IPS-18a (cell line): ENCODE measurements around the gene C9orf78.
"Not testable (repeated sequence)": the region's sequence is repeated elsewhere in the genome, so short reads cannot be mapped to it uniquely, and the experiment has no call there.

Experiments used
- H3K27ac ChIP-seq: one replicate; pipeline ENCODE4 v1.5.1; 2013; ENCODE audit warnings: low read length
- H3K27me3 ChIP-seq: one replicate; pipeline ENCODE4 v1.6.1; 2013; ENCODE audit warnings: mild to moderate bottlenecking, low read length; ENCODE audit not compliant: control insufficient read depth, insufficient read depth
- H3K36me3 ChIP-seq: one replicate; pipeline ENCODE4 v1.6.1; 2013; ENCODE audit warnings: low read depth, low read length; ENCODE audit not compliant: control insufficient read depth
- H3K4me1 ChIP-seq: one replicate; pipeline ENCODE4 v1.6.1; 2013; ENCODE audit warnings: low read depth, low read length; ENCODE audit not compliant: control insufficient read depth
- H3K4me3 ChIP-seq: one replicate; pipeline ENCODE4 v1.5.1; 2013; ENCODE audit warnings: low read length
- H3K9ac ChIP-seq: one replicate; pipeline ENCODE4 v1.6.1; 2013; ENCODE audit warnings: mild to moderate bottlenecking, low read length, moderate library complexity
- H3K9me3 ChIP-seq: one replicate; pipeline ENCODE4 v1.6.1; 2013; ENCODE audit warnings: low read depth, low read length; ENCODE audit not compliant: control insufficient read depth

C9orf78 gene

DNA sequence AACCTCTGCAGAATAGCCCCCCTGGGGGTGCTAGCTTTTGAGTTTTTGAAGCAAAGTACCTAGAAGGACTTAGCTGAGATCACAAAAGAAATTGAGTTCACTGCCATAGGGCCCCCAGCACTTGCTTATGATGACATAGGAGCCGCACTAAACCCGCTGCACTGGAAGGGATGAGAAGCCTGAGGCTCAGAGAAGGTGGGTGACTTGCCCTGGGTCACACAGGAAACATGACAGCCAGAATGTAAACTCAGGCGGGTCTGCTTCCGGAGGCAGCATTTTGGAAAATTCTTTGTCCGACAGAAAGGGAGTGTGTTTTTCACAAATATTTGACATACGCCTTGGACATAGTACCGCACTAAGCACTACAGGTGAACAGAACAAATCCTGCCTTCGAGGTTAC lies 40.5 kb downstream of the C9orf78 start:
- Histone ChIP-seq H3K4me3 (no peak overlapping the region), H3K27ac (no peak overlapping the region), H3K27me3 (no peaks in the 10 kb centered on the region), H3K9me3 (no peaks in the 10 kb centered on the region), H3K36me3 (no peaks in the 10 kb centered on the region), H3K4me1 (no peaks in the 10 kb centered on the region), H3K9ac (no peak overlapping the region)

DNA sequence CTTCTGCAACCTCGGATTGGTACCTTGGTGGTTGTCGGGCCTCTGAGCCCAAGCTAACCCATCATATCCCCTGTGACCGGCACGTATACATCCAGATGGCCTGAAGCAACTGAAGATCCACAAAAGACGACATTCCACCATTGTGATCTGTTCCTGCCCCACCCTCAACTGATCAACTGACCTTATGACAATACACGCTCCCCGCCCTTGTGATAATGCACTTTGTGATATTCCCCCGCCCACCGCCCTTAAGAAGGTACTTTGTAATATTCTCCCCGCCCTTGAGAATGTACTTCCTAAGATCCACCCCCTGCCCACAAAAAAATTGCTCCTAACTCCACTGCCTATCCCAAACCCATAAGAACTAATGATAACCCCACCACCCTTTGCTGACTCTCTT lies 48.6 kb downstream of the C9orf78 start:
- H3K27me3 ChIP-seq, result no peaks in the 10 kb centered on the region
- H3K9ac ChIP-seq, result no peak overlapping the region
- H3K36me3 ChIP-seq, result no peaks in the 10 kb centered on the region
- H3K4me3 ChIP-seq, result no peak overlapping the region
- no peak overlapping the region for H3K27ac ChIP-seq
- no peaks in the 10 kb centered on the region for H3K9me3 ChIP-seq
- H3K4me1 ChIP-seq, result no peaks in the 10 kb centered on the region

DNA sequence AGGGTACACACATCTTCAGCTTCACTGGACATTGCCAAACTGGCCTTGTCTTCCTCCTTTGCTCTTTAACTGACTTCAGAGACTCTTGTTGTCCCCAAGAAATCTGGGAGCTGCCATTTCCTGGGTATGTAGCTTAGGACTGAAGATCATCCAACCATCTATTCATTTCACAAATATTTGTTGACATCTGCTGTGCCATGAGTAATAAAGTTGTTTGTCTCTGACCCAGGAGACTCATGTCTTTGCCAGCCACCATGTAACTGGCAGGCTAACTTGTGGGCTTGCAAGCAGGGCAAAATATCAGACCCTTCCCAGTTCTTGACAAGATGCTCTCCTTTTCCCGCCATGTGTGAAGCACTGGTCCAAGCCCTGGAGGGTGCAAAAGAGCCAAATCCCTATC lies 49.2 kb downstream of the C9orf78 start:
- no peaks in the 10 kb centered on the region for H3K36me3 ChIP-seq
- no peaks in the 10 kb centered on the region for H3K27me3 ChIP-seq
- H3K9ac ChIP-seq, result no peak overlapping the region
- H3K27ac ChIP-seq, result no peak overlapping the region
- H3K9me3 ChIP-seq, result no peaks in the 10 kb centered on the region
- no peaks in the 10 kb centered on the region for H3K4me1 ChIP-seq
- H3K4me3 ChIP-seq, result no peak overlapping the region

DNA sequence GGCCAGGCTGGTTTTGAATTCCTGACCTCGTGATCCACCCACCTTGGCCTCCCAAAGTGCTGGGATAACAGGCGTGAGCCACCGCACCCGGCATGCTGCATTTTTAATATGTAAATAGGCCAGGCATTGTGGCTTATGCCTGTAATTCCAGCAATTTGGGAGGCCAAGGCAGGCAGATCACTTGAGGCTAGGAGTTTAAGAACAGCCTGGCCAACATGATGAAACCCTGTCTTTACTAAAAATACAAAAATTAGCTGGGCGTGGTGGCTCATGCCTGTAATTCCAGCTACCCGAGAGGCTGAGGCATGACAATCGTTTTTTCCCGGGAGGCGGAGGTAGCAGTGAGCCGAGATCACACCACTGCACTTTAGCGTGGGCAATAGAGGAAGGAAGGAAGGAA lies 50.1 kb downstream of the C9orf78 start:
- not testable (repeated sequence) for H3K36me3 ChIP-seq, H3K27me3 ChIP-seq, H3K9me3 ChIP-seq, H3K4me1 ChIP-seq, H3K4me3 ChIP-seq, H3K27ac ChIP-seq, H3K9ac ChIP-seq

DNA sequence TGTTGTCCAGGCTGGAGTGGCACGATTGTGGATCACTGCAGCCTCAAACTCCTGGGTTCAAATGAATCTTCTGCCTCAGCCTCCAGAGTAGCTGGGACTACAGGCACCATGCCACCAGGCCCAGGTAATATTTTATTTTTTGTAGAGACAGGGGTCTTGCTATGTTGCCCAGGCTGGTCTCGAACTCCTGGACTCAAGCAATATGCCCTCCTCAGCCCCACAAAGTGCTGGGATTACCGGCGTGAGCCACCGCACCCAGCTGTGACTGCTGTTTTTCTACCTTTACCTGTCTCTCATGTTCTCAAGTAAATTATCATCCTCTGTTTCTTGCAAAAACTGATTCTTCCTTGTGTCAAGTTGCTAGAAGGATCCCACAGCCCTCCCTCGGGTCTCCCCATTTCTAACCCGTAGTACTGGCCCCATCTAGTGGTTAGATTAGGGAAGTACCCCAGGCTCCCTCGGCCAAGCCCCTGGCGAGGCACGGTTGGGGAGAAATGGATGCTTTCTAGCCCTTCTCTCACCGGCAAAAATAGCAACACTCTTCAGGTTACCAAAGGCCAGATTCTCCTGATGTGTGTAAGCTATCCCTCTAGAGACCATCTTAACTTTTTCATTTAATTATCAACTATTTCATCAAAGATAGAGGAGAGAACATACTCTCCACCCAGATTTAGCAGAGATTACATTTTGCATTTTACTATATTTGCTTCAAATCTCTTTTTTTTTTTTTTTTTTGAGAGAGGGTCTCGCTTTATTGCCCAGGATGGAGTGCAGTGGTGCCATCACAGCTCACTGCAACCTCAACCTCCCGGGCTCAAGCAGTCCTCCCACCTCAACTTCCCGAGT lies 51.3 kb downstream of the C9orf78 start:
- H3K4me3 ChIP-seq, result no peak overlapping the region
- no peak overlapping the region for H3K27ac ChIP-seq
- H3K9ac ChIP-seq, result no peak overlapping the region
- no peaks in the 10 kb centered on the region for H3K36me3 ChIP-seq
- H3K9me3 ChIP-seq, result no peaks in the 10 kb centered on the region
- H3K4me1 ChIP-seq, result no peaks in the 10 kb centered on the region
- no peaks in the 10 kb centered on the region for H3K27me3 ChIP-seq

DNA sequence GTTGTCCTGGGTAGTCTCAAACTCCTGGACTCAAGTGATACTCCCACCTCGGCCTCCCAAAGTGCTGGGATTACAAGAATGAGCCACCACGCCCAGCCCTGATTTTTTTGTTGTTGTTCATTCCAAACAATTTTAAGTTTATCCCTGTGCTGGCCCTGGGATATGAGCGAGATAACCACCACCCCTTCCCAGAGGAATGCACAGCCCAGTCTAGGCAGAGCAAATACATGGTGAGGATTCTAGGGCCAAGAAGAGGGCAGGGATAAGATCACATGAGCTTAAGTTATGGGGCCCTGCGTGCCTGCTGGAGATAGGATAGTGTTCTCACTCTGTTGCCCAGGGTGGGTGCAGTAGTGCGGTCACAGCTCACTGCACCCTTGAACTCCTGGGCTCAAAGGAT lies 53.1 kb downstream of the C9orf78 start:
- Histone ChIP-seq H3K36me3 (no peaks in the 10 kb centered on the region), H3K9ac (no peak overlapping the region), H3K27ac (no peak overlapping the region), H3K9me3 (no peaks in the 10 kb centered on the region), H3K27me3 (no peaks in the 10 kb centered on the region), H3K4me3 (no peak overlapping the region), H3K4me1 (no peaks in the 10 kb centered on the region)

DNA sequence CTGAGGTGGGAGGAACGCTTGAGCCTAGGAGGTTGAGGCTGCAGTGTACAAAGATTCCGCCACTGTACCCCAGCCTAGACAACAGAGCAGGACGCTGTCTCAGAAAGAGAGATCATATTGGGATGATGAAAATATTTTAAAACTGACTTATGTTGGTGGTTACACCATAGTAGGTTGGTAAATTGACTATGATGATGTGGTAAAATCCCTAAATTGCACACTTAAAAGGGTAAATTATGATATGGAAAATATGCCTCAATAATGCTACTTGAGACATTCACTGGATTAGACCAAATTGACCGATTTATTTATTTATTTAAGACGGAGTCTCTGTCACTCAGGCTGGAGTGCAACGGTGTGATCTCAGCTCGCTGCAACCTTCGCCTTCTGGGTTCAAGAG lies 53.9 kb downstream of the C9orf78 start:
- no peak overlapping the region for H3K27ac ChIP-seq
- no peaks in the 10 kb centered on the region for H3K27me3 ChIP-seq
- no peak overlapping the region for H3K4me3 ChIP-seq
- no peaks in the 10 kb centered on the region for H3K9me3 ChIP-seq
- peaks cover 5% of the 10 kb centered on the region for H3K4me1 ChIP-seq
- no peak overlapping the region for H3K9ac ChIP-seq
- no peaks in the 10 kb centered on the region for H3K36me3 ChIP-seq

DNA sequence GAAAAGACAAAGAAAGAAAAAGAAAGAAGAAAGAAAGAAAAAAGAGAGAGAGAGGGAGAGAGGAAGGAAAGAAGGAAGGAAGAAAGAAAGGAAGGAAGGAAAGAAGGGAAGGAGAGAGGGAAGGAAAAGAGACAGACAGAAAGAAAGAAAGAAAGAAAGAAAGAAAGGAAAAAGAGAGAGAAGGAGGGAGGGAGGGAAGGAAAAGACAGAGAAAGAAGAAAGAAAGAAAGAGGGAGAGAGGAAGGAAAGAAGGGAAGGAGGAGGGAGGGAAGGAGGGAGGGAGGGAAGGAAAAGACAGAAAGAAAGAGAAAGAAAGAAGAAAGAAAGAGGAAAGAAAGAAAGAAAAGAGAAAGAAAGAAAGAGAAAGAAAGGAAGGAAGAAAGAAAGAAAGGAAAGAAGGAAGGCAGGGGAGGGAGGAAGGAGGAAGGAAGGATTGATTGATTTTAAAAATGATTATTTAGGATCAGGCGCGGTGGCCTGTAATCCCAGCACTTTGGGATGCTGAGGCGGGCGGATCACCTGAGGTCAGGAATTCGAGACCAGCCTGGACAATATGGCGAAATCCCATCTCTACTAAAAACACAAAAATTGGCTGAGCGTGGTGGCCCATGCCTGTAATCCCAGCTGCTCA lies 55.4 kb downstream of the C9orf78 start:
- Histone ChIP-seq H3K9me3 (no peaks in the 10 kb centered on the region), H3K4me1 (peaks cover 5% of the 10 kb centered on the region), H3K4me3 (no peak overlapping the region), H3K9ac (no peak overlapping the region), H3K36me3 (no peaks in the 10 kb centered on the region), H3K27me3 (no peaks in the 10 kb centered on the region), H3K27ac (no peak overlapping the region)

DNA sequence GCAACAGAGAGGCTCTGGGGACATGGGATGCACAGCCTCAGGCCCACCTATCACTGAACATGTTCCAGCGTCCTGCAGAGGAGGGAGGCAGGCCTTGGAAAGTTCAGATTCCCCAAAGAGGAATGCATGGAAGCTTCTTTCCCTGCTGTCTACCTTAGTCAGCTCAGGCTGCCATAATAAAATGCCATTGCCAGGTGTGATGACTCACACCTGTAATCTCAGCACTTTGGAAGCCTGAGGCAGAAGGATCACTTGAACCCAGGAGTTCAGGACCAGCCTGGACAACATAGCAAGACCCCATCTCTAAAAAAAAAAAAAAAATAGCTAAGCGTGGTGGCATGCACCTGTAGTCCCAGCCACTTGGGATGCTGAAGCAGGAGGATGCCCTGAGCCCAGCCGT lies 56.6 kb downstream of the C9orf78 start:
- Histone ChIP-seq H3K4me1 (peaks cover 5% of the 10 kb centered on the region), H3K27ac (no peak overlapping the region), H3K9me3 (no peaks in the 10 kb centered on the region), H3K36me3 (no peaks in the 10 kb centered on the region), H3K27me3 (no peaks in the 10 kb centered on the region), H3K9ac (no peak overlapping the region), H3K4me3 (no peak overlapping the region)

DNA sequence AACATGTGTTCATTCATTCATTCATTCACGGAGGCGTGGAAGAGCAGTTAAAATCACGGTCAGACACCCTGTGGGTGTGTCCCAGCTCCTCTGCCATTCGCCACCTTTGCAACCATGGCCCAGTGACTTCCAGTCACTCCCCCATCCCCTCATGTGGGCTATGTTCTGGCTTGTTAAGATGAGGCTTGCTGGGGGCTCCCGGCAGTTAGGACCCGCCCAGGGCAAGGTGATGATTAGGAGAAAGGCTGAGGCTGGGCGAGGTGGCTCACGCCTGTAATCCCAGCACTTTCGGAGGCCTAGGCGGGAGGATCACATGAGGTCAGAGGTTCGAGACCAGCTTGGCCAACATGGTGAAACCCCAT lies 57.3 kb downstream of the C9orf78 start:
- Histone ChIP-seq H3K4me3 (no peak overlapping the region), H3K36me3 (no peaks in the 10 kb centered on the region)

More for the DNA sequence above, 57.3 kb downstream of the C9orf78 start:
- Histone ChIP-seq H3K9me3 (no peaks in the 10 kb centered on the region), H3K27ac (no peak overlapping the region), H3K9ac (no peak overlapping the region), H3K4me1 (peaks cover 5% of the 10 kb centered on the region), H3K27me3 (no peaks in the 10 kb centered on the region)
